HEK293 (cell line): Measurements from ENCODE around the gene ZNF232.
"Not testable (repeated sequence)": the region's sequence is repeated elsewhere in the genome, so short reads cannot be mapped to it uniquely, and the experiment has no call there.

Experiments
- GLIS2 ChIP-seq: fragments of 450-650 bp; formaldehyde crosslinking; IDR thresholded peaks from 2 replicates; pipeline ENCODE4 v1.5.1; 2016; ENCODE audit warnings: missing biosample characterization, missing genetic modification characterization
- SP2 ChIP-seq: fragments of 450-650 bp; formaldehyde crosslinking; IDR thresholded peaks from 2 replicates; pipeline ENCODE4 v1.5.1; 2016; ENCODE audit warnings: missing biosample characterization, missing genetic modification characterization
- SP7 ChIP-seq: fragments of 450-650 bp; formaldehyde crosslinking; IDR thresholded peaks from 2 replicates; pipeline ENCODE4 v1.5.1; 2016; ENCODE audit warnings: missing biosample characterization, missing genetic modification characterization
- TCF7L2 ChIP-seq: IDR thresholded peaks from 2 replicates; pipeline ENCODE4 v1.6.1; 2011; ENCODE audit warnings: low read depth, mild to moderate bottlenecking, inconsistent platforms, low read length, moderate library complexity, borderline replicate concordance
- ZBTB1 ChIP-seq: fragments of 450-650 bp; formaldehyde crosslinking; IDR thresholded peaks from 2 replicates; pipeline ENCODE4 v1.5.1; 2016; ENCODE audit warnings: missing biosample characterization, missing genetic modification characterization
- ZBTB8A ChIP-seq: fragments of 450-650 bp; formaldehyde crosslinking; IDR thresholded peaks from 2 replicates; pipeline ENCODE4 v1.5.1; 2016; ENCODE audit warnings: missing biosample characterization, missing genetic modification characterization
- ZNF24 ChIP-seq: fragments of 450-650 bp; formaldehyde crosslinking; IDR thresholded peaks from 2 replicates; pipeline ENCODE4 v1.5.1; 2016; ENCODE audit warnings: missing biosample characterization, missing genetic modification characterization
- ZNF274 ChIP-seq, 2 experiments: fragments of 200-500 bp in 1 of 2; fragments of 450-650 bp in 1 of 2; sonication (Bioruptor generic) in 1 of 2; formaldehyde crosslinking in 1 of 2; IDR thresholded peaks; 2 replicates each; pipeline versions ENCODE4 v1.5.1 to v1.6.1; 2014 to 2016; ENCODE audit warnings: borderline replicate concordance in 1 of 2, inconsistent platforms in 1 of 2, low read length in 1 of 2, missing biosample characterization in 1 of 2, missing genetic modification characterization in 1 of 2
- ZSCAN30 ChIP-seq: fragments of 450-650 bp; IDR thresholded peaks from 2 replicates; pipeline ENCODE4 v1.5.1; 2018; ENCODE audit warnings: missing biosample characterization, mild to moderate bottlenecking, missing genetic modification characterization, moderate library complexity
- TF ChIP-seq, protein P1 (sequence below): fragments of 450-650 bp; formaldehyde crosslinking; IDR thresholded peaks from 2 replicates; pipeline ENCODE4 v1.5.1; 2017; ENCODE audit warnings: missing biosample characterization, missing genetic modification characterization
- TF ChIP-seq, protein P2 (sequence below): fragments of 450-650 bp; formaldehyde crosslinking; IDR thresholded peaks from 2 replicates; pipeline ENCODE4 v1.5.1; 2016; ENCODE audit warnings: missing biosample characterization, missing genetic modification characterization

DNA sequence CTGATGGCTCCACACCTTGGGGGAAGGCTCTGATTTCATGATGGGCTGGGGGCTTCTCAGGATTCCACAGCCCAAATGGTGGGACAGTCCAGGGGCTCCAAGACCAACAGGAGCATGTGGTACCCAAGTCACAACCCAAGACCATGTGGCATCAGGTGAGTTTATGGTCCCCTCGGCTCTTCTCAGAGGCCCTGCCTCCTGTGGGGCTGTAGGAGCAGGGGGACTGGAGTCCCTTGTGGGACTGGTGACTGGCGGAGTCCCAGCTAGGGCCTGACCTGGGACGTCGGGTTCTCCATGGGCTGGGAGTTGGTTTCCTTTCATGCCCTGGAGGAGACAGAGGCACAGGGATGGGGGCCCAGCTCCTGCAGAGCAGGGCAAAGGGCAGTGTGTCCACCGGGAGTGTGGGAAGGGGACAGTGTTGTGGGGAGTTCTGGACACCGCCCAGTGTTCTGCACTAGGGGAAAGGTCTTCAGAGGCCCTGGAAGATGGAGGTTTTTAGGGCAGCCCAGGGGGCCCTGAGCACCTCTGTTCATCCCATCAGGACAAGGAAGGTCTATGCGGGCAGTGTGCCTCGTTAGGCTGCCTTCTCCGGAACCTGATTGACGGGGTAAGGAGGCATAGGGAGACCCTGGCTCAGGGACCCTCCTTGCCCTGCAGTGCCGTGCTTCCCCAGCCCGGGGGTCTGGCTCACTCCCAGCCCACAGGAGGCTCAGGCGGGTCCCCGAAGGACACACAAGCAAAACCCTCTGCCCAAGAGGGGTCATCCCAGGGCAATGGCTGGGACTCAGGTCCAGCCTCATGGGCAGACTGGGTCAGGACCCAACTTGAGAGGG lies 25.1 kb upstream of the ZNF232 start:
- TF ChIP-seq, protein P1, sequence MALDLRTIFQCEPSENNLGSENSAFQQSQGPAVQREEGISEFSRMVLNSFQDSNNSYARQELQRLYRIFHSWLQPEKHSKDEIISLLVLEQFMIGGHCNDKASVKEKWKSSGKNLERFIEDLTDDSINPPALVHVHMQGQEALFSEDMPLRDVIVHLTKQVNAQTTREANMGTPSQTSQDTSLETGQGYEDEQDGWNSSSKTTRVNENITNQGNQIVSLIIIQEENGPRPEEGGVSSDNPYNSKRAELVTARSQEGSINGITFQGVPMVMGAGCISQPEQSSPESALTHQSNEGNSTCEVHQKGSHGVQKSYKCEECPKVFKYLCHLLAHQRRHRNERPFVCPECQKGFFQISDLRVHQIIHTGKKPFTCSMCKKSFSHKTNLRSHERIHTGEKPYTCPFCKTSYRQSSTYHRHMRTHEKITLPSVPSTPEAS: not testable (repeated sequence)
- TF ChIP-seq ZBTB8A (tag by site-specific recombination); SP7 (tag by site-specific recombination); ZSCAN30 (tag by site-specific recombination); SP2 (tag by site-specific recombination); GLIS2 (tag by site-specific recombination); ZNF274 (IDR thresholded peaks at IDR 0.05; ENCODE audit: low read length); ZNF274 (tag by site-specific recombination; IDR thresholded peaks at IDR 0.05; ENCODE audit: borderline replicate concordance); TCF7L2; ZBTB1; ZNF24 (tag by site-specific recombination): not testable (repeated sequence)
- TF ChIP-seq, protein P2, sequence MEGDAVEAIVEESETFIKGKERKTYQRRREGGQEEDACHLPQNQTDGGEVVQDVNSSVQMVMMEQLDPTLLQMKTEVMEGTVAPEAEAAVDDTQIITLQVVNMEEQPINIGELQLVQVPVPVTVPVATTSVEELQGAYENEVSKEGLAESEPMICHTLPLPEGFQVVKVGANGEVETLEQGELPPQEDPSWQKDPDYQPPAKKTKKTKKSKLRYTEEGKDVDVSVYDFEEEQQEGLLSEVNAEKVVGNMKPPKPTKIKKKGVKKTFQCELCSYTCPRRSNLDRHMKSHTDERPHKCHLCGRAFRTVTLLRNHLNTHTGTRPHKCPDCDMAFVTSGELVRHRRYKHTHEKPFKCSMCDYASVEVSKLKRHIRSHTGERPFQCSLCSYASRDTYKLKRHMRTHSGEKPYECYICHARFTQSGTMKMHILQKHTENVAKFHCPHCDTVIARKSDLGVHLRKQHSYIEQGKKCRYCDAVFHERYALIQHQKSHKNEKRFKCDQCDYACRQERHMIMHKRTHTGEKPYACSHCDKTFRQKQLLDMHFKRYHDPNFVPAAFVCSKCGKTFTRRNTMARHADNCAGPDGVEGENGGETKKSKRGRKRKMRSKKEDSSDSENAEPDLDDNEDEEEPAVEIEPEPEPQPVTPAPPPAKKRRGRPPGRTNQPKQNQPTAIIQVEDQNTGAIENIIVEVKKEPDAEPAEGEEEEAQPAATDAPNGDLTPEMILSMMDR (tag by site-specific recombination): not testable (repeated sequence)
